ENCODE measurements around the gene NFATC2. TPM values are rescaled to one million over a fixed set of nuclear protein-coding genes. Genes with fewer than 3 reads are reported as not detected.

The NFATC2 gene
- total and polyA plus RNA-seq, 2 experiments from 2014 or later, result 0.52 to 0.59 TPM

- Mint-ChIP-seq H3K4me1 (peaks cover 26% of the 10 kb centered on the region), H3K27ac (no peak overlapping the region), H3K27me3 (ENCODE audit: insufficient read depth, low read depth, poor library complexity) (peaks cover 39% of the 10 kb centered on the region), H3K4me3 (no peak overlapping the region), H3K9me3 (peaks cover 3% of the 10 kb centered on the region; the same call in 2 of the 3 replicates), H3K36me3 (ENCODE audit: low read depth) (no peaks in the 10 kb centered on the region)
- H3F3A ChIP-seq (replicated peaks; ENCODE audit: low read depth), result peaks cover 4% of the 10 kb centered on the region; the same call in 1 of the 2 replicates
- H3K27me3 ChIP-seq (ENCODE audit: insufficient read depth), result peaks cover 46% of the 10 kb centered on the region
- H2AFZ ChIP-seq, result no peak overlapping the region
- H3K4me2 ChIP-seq, result no peak overlapping the region
- no peaks in the 10 kb centered on the region for H3K36me3 ChIP-seq (ENCODE audit: insufficient read depth)
- no peak for ATAC-seq
- H3K79me2 ChIP-seq (replicated peaks; ENCODE audit: insufficient read depth), result no peaks in the 10 kb centered on the region
- peaks cover 14% of the 10 kb centered on the region for H3K4me1 ChIP-seq (ENCODE audit: insufficient read depth)
- H4K20me1 ChIP-seq (replicated peaks; ENCODE audit: insufficient read depth), result no peaks in the 10 kb centered on the region; the same call in 1 of the 2 replicates
- H3K27ac ChIP-seq (ENCODE audit: low read depth), result no peak overlapping the region
- H3K4me3 ChIP-seq, result no peak overlapping the region
- no peak for DNase-seq (ENCODE audit: low spot score)
- TF ChIP-seq ZNF114 (CRISPR knock-in tag; IDR thresholded peaks at IDR 0.05) (no peak), NANOG (IDR thresholded peaks at IDR 0.05; ENCODE audit: borderline replicate concordance) (no peak), EZH2 (IDR thresholded peaks at IDR 0.05; ENCODE audit: low read depth, unreplicated experiment) (no peak), EZH2phosphoT487 (IDR thresholded peaks at IDR 0.05; ENCODE audit: unreplicated experiment) (no peak), ZNF331 (CRISPR knock-in tag; IDR thresholded peaks at IDR 0.05; ENCODE audit: low read depth) (no peak), CREB1 (CRISPR knock-in tag; IDR thresholded peaks at IDR 0.05; ENCODE audit: low read depth) (no peak), POLR2AphosphoS5 (IDR thresholded peaks at IDR 0.05; ENCODE audit: low read depth) (no peak), JUNB (IDR thresholded peaks at IDR 0.05; ENCODE audit: unreplicated experiment) (no peak)
- TF ChIP-seq, protein P1, sequence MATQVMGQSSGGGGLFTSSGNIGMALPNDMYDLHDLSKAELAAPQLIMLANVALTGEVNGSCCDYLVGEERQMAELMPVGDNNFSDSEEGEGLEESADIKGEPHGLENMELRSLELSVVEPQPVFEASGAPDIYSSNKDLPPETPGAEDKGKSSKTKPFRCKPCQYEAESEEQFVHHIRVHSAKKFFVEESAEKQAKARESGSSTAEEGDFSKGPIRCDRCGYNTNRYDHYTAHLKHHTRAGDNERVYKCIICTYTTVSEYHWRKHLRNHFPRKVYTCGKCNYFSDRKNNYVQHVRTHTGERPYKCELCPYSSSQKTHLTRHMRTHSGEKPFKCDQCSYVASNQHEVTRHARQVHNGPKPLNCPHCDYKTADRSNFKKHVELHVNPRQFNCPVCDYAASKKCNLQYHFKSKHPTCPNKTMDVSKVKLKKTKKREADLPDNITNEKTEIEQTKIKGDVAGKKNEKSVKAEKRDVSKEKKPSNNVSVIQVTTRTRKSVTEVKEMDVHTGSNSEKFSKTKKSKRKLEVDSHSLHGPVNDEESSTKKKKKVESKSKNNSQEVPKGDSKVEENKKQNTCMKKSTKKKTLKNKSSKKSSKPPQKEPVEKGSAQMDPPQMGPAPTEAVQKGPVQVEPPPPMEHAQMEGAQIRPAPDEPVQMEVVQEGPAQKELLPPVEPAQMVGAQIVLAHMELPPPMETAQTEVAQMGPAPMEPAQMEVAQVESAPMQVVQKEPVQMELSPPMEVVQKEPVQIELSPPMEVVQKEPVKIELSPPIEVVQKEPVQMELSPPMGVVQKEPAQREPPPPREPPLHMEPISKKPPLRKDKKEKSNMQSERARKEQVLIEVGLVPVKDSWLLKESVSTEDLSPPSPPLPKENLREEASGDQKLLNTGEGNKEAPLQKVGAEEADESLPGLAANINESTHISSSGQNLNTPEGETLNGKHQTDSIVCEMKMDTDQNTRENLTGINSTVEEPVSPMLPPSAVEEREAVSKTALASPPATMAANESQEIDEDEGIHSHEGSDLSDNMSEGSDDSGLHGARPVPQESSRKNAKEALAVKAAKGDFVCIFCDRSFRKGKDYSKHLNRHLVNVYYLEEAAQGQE (IDR thresholded peaks at IDR 0.05; ENCODE audit: unreplicated experiment), result no peak
- TF ChIP-seq, protein P2, sequence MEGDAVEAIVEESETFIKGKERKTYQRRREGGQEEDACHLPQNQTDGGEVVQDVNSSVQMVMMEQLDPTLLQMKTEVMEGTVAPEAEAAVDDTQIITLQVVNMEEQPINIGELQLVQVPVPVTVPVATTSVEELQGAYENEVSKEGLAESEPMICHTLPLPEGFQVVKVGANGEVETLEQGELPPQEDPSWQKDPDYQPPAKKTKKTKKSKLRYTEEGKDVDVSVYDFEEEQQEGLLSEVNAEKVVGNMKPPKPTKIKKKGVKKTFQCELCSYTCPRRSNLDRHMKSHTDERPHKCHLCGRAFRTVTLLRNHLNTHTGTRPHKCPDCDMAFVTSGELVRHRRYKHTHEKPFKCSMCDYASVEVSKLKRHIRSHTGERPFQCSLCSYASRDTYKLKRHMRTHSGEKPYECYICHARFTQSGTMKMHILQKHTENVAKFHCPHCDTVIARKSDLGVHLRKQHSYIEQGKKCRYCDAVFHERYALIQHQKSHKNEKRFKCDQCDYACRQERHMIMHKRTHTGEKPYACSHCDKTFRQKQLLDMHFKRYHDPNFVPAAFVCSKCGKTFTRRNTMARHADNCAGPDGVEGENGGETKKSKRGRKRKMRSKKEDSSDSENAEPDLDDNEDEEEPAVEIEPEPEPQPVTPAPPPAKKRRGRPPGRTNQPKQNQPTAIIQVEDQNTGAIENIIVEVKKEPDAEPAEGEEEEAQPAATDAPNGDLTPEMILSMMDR (conservative IDR thresholded peaks at IDR 0.05; ENCODE audit: low read depth in 2 of 2), result no peak
- TF ChIP-seq, protein P3, sequence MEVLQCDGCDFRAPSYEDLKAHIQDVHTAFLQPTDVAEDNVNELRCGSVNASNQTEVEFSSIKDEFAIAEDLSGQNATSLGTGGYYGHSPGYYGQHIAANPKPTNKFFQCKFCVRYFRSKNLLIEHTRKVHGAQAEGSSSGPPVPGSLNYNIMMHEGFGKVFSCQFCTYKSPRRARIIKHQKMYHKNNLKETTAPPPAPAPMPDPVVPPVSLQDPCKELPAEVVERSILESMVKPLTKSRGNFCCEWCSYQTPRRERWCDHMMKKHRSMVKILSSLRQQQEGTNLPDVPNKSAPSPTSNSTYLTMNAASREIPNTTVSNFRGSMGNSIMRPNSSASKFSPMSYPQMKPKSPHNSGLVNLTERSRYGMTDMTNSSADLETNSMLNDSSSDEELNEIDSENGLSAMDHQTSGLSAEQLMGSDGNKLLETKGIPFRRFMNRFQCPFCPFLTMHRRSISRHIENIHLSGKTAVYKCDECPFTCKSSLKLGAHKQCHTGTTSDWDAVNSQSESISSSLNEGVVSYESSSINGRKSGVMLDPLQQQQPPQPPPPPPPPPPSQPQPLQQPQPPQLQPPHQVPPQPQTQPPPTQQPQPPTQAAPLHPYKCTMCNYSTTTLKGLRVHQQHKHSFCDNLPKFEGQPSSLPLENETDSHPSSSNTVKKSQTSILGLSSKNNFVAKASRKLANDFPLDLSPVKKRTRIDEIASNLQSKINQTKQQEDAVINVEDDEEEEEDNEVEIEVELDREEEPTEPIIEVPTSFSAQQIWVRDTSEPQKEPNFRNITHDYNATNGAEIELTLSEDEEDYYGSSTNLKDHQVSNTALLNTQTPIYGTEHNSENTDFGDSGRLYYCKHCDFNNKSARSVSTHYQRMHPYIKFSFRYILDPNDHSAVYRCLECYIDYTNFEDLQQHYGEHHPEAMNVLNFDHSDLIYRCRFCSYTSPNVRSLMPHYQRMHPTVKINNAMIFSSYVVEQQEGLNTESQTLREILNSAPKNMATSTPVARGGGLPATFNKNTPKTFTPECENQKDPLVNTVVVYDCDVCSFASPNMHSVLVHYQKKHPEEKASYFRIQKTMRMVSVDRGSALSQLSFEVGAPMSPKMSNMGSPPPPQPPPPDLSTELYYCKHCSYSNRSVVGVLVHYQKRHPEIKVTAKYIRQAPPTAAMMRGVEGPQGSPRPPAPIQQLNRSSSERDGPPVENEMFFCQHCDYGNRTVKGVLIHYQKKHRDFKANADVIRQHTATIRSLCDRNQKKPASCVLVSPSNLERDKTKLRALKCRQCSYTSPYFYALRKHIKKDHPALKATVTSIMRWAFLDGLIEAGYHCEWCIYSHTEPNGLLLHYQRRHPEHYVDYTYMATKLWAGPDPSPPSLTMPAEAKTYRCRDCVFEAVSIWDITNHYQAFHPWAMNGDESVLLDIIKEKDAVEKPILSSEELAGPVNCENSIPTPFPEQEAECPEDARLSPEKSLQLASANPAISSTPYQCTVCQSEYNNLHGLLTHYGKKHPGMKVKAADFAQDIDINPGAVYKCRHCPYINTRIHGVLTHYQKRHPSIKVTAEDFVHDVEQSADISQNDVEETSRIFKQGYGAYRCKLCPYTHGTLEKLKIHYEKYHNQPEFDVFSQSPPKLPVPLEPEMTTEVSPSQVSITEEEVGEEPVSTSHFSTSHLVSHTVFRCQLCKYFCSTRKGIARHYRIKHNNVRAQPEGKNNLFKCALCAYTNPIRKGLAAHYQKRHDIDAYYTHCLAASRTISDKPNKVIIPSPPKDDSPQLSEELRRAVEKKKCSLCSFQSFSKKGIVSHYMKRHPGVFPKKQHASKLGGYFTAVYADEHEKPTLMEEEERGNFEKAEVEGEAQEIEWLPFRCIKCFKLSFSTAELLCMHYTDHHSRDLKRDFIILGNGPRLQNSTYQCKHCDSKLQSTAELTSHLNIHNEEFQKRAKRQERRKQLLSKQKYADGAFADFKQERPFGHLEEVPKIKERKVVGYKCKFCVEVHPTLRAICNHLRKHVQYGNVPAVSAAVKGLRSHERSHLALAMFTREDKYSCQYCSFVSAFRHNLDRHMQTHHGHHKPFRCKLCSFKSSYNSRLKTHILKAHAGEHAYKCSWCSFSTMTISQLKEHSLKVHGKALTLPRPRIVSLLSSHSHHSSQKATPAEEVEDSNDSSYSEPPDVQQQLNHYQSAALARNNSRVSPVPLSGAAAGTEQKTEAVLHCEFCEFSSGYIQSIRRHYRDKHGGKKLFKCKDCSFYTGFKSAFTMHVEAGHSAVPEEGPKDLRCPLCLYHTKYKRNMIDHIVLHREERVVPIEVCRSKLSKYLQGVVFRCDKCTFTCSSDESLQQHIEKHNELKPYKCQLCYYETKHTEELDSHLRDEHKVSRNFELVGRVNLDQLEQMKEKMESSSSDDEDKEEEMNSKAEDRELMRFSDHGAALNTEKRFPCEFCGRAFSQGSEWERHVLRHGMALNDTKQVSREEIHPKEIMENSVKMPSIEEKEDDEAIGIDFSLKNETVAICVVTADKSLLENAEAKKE (CRISPR knock-in tag; IDR thresholded peaks at IDR 0.05), result no peak
- H3K9me2 ChIP-seq (ENCODE audit: insufficient read depth), result no peaks in the 10 kb centered on the region
Observed at GRCh38 chr20:51565298-51566144, 23.0 kb upstream of the NFATC2 start.
